Left lobe of liver (tissue), 2 donors: ENCODE measurements around the gene MYO3B. TPM values are rescaled to one million over a fixed set of nuclear protein-coding genes. Genes with fewer than 3 reads are reported as not detected.
"Not testable (repeated sequence)": the region's sequence is repeated elsewhere in the genome, so short reads cannot be mapped to it uniquely, and the experiment has no call there.

Source experiments
- ATAC-seq: fragments of 200-7000 bp; cut with Tn5 transposase; one replicate; pipeline ENCODE4 v1.9.1; 2020; ENCODE audit warnings: mild to moderate bottlenecking, moderate library complexity
- DNase-seq: peaks from one replicate; pipeline ENCODE4 v3.0.0-alpha.2; 2020; ENCODE audit warnings: low spot score
- total RNA-seq: library from RNA; stranded (reverse); gene quantifications from one replicate; pipeline ENCODE4 v1.2.1, GENCODE V29; 2021
- donor health status: DM: no; HTN: no; CAD: no; lungs with moderate emphysema.
- donor health status: DM: no; HTN: yes; CAD: no.

The MYO3B gene
- total RNA-seq, 1 donor from 2014 or later: not detected

DNA sequence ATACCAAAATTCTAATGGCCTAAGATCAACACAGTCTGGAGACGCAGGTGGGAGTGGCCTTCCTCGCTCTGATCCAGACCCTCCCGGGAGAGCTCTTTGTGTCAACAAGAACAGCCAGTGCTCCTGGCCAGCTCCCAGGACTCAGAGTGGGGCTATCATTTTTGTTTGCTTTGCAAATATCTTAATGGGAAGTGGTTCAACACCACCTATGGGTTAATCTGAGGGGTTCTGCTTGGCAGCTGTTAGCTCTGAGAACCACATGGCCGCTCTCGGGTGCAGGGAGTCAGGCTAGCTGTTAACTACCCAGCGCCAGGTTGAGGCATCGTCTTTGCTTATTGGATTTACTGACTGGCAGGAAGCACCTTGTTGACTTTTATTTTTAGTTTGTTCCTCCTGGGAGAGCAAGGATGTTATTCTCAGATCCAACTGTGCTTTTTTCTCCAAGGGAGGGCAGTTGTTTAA is 352.4 kb downstream of the MYO3B start:
- ATAC-seq: peak; percentile 97
- peak; percentile 77 for DNase-seq

DNA sequence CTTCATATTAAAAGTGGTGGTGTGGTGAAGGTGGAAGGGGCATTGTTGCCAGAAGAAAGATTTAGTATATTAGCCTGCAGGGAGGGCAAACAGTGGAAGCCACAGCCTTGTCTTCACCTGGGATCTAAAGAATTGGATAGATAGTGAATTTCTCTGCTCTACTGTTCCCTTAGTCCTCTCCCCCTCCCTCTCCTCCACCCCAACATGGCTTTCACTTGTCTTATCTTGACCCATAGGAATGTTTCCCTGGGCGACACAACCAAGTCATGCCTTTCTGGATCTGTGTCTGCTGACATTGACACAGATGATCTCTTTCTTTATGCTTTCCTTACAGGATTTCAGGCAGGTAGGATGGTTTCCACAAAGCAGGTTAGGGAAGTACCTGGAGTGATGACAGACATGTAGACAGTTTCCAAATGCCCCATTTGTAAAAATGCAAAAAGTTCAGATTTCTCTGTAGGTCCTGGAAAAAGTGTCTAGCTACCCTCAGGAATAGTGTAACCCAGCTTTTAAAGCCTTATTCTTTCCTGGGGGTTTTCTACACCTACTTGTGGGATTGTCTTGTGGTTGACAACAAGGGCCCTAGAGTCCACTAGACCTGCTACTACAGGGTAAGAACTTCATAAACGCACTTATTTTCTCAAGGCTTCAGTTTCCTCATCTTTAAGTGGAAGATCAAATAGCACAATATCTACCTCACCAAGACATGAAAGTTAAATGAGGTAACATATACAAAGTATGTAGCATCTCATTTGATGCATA is 353.0 kb downstream of the MYO3B start:
- no peak for ATAC-seq
- no peak for DNase-seq

DNA sequence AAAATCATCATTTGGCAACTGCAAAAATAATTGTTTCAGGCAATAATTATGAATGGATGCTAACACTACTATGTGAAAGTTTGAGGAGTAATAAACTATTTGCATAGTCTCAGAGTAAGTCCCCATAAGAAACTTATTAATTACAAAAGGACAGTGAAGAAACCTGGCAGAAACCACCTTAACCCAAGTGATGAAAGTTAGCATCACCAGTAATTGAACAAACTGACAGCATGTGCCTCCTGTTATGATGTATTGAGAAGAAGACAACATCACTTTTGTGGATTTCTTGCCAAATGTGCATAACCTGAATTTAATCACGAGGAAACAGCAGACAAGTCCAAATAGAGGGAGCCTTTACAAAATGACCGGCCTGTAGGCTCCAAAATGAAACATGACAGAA is 353.9 kb downstream of the MYO3B start:
- ATAC-seq: no peak
- no peak for DNase-seq

DNA sequence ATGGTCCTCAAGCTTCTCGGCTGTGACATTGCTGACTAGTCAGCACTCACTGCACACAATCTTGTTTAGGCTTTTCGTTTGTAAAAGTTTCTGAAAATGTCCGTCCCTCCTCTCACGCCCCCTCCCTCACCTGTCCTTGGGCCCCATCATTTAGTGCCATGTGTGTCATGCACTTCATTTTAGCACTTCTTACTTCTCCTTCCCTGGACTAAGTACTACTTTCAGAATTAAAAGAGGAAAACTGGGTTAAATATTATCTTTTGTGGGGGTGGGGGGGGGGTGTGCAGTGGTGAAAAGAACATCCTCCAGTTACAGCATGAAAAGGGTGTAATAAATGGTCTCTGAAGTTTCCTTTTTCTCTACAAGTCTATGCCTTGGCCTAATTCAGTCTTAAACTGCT is 355.2 kb downstream of the MYO3B start:
- ATAC-seq: no peak
- no peak for DNase-seq

DNA sequence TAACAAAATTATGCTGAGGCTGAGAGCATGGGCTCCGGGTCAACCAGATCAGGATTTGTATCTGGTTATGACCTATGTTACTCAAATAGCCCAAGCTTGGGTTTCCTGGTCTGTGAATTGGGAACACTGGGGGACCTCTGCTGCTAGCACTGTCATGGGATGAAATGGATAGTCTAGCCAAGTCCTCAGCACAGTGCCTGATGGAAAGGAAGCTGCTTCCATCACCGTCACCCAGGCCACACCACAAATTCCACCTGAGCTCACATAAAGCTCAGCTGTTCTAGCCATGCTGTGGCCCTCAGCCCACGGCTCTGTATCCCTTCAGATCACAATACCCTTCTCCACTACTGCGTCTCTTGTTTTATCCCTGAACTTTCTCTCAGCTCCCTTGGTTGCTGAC is 357.6 kb downstream of the MYO3B start:
- no peak for DNase-seq
- no peak for ATAC-seq

DNA sequence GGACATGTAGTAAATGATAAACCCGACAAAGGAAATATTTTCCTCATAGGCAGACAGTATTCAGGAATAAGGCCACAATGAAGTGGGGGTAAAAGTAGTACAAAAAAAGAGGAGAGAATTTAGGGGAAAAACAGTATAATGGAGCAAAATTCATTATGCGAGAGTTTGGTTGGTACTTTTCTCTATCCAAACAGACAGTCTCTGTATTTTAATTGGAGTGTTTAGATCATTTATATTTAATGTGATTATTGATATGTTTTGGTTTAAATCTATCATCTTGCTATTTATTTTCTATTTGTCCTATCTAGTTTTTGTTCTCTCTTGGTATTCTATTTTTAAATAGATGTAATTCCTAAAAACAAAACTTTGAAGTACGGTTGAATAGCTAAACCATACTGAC is 366.9 kb downstream of the MYO3B start:
- no peak for DNase-seq
- no peak for ATAC-seq

DNA sequence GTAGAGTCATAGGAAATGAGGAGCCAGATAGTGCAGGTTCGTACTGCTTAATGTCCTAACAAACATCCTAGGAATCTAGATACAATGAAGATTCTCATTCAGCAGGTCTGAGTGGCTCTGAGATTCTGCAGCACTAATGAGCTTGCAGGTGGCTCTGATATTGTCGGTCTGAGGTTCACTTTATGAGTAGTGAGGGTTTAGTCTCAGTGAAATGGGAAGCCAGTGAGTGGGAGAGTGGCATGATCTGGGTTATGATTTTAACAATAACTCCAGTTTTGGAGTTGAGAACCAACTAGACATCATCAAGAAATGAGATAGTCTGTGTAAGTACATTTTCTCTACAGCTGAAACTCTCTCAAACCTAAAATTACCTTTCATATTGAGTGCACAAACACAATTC is 370.4 kb downstream of the MYO3B start:
- no peak for ATAC-seq
- DNase-seq: no peak

DNA sequence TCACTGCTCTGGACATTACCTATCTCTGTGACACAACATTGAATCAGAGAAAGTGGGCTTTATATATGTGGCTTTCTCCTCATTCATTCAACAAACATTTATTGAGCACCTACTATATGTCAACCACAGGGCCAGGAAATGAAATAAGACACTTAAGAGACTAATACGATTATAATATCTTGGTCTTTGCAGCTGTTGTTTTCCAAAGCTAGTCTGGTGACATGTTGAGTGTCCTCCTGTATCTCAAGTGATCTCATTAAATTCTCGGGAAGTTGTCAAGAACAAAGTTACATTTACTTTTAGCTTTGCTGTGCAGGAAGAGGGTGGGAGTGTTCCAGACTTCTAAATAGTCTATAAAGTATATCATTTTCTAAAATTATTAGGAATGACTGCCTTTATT is 372.6 kb downstream of the MYO3B start:
- ATAC-seq: no peak

DNA sequence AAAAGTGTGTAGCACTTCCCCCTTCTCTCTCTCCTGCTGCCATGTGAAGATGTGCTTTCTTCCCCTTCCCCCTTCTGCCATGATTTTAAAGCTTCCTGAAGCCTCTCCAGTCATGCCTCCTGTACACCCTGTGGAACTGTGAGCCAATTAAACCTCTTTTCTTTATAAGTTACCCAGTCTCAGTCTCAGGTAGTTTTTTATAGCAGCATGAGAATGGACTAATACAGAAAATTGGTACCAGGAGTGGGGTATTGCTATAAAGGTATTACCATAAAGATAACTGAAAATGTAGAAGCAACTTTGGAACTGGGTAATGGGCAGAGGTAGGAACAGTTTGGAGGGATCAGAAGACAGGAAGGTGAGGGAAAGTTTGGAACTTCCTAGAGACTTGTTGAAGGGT is 374.0 kb downstream of the MYO3B start:
- not testable (repeated sequence) for ATAC-seq, DNase-seq

More for the DNA sequence above, 372.6 kb downstream of the MYO3B start:
- DNase-seq: no peak

DNA sequence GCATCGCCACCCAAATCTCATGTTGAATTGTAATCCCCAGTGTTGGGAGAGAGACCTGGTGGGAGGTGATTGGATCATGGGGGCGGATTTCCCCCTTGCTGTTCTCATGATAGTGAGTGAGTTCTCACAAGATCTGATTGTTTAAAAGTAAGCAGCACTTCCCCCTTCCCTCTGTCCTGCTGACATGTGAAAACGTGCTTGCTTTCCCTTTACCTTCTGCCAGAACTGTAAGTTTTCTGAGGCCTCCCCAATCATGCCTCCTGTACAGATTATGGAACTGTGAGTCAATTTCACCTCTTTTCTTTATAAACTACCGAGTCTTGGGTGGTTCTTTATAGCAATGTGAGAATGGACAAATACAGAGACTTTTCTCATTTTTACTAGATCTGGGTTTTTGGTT is 375.8 kb downstream of the MYO3B start:
- DNase-seq (no peak), ATAC-seq (no peak)

DNA sequence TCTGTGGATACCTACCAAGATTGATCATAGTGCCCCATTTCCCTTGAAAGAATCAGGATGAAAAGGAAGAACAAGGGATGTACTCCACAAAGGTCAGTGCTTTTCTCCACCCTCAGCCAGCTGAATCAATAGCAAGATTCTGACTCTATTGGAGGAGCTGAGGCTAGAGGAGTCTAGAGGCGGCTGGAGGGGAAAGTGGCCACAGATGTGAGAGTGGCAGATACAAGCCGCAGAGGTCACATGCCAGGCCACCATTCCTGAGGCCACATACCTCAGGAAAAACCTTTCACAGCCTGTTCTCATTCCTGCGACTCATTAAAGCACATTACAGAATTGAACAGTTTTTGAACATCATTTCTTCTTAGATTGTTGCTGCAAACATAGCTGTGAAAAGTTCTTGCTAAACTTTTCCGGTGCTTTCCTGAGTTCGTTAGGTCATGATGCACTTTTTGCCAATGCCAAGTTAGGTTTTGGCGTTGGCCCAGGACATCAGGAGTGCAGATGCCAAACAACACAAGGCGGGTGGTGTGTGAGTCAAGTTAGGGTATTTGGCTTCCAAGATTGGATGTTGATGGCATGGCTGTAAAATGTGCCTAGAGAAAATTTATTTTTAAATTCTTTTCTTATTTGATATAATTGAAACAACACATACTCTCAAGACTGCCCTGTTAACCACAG is 376.5 kb downstream of the MYO3B start:
- DNase-seq (peak; percentile 81), ATAC-seq (peak; percentile 85)

DNA sequence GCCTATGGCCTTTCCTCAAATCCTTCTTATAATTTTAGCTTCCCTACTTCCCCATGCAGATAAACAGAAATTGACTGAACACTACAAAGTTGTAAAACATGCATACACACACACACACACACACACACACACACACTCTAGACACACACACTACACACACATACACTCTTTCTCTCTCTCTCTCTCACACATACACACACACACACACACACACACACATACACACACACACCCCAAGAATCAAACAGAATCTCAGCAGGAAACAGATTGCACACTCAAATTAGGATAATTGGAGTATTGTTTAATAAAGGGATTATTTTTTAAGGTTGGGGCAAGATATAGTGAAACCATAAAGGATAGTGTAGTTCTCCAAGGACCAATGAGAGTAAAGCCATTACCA is 385.0 kb downstream of the MYO3B start:
- ATAC-seq (no peak), DNase-seq (no peak)

DNA sequence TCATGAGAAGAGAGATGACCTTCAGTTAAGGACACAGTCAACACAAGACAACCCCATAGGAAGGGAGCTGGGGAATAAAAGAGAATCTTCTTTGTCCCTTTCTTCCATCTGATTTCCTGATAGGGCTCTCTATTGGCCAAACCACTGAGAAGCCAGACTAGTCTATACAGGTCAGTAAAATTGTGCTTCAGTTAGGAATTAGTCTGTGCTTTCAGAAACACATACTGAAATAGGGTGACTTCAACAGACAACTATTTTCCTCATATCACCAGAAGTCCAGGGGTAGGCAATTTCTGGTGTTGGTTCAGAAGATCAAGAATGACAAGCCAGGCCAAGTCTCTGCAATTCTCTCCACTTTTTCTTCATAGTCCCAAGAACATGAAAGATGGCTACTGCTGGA is 385.5 kb downstream of the MYO3B start:
- ATAC-seq (no peak), DNase-seq (no peak)

DNA sequence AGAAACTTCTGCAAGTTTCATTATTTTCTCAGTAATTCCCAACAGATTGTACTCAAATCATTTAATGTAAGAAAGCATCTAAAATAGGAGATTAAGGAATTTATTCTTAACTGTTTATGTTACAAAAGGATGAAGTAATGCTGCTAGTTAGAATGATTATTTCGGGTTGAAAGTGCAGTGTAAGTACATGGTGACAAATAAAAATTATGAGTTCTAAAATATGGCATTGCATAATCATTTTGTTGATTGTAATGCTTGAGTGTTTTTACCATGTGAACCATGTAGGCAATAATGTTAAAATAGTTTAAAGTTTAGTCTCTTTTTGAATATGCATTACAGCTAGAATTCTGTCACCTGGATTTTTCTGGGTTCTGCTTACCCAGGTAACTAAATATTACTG is 388.2 kb downstream of the MYO3B start:
- ATAC-seq (no peak), DNase-seq (no peak)

DNA sequence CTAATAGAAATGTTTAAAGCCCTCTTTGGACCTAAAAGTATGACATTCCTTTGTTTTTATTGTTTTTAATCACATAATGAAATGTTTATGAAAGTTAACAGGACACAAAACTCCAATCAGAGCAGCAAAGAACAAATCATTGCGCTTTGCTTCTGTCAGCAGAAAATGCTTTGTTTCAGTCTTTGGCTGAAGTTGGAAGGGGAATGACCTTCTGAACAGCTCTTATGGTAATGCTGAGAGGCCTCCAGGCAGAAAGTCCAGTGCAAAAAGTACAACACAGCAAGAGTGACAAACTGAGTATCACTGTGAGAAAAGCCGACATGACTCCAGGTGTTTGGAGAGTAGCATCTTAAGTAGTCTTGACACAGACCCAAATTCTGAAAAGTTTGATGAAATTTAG is 389.5 kb downstream of the MYO3B start:
- DNase-seq: no peak
- ATAC-seq: peak; percentile 83

DNA sequence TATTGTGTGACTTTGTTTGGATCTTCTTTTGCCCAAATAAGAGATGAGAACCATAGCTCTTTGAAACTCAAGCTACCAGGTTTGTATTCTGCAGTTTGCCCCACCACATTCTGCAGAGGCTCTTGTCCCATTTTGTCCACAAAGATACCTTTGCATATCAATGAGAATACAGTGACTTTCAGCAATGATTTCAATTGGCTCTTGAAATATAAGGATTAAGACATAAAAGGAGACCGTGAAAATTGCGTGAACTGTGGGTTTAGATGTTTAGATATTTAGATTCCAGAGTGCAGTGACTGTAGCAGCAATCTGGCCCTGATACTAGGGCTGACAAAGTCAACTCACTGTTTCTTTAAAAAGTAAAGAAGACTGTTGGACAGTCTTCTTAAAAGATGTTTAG is 390.6 kb downstream of the MYO3B start:
- no peak for ATAC-seq
- no peak for DNase-seq

DNA sequence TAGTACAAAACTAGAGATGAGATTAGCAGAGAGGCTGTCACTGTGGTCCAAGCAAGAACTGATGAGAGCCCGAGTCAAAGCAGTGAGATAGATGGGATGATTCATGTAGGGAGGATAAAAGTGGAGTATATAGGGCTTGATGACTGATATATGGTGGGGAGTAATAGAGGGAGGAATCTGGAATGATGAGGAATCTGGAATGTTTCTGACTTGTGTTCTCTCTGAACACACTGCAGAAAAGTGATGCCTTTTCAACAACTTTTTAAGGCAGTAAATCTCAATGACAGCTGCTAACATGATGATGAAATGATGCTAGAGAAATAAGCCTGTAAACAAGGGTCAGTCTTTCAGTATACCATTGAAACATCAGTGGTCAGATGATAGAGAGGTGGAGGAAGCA is 393.7 kb downstream of the MYO3B start:
- no peak for ATAC-seq

DNA sequence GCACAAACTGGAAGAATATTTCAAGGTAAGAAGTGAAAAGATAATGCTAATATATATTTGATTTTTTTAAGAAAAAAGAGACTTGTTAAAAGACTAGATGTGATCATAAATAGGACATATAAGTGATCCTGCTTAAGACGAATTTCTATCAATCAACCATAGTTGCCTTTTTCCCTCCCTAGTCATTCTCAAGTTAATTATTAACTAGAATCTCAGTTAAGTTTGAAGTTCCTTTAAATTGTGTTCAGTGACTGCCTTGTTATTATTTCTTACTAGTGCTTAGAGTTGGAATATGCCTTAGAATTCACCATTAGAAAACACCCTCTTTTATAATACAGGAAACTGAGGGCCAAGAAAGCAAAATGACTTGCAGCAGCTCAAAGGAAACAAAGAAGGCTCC is 395.7 kb downstream of the MYO3B start:
- no peak for DNase-seq
- ATAC-seq: peak; percentile 40

More for the DNA sequence above, 393.7 kb downstream of the MYO3B start:
- no peak for DNase-seq

DNA sequence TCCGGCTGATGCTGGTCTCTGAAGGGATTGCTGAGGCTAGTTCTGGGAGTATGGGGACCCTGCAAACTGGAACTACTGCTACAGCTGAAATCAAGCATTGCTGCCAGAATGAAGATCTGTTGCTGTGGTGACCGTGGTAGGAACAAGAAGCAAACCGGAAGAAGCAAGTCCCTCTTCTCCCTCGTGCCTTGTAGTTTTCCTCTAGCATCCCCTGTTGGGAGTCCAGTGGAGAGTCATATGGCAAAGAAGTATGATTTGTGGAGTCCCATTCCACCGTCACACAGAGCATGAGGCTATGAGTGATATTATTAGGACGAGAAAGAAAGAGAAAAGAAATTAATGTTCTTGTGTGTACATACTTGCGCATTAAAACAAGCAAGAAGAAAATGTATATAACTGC is 398.3 kb downstream of the MYO3B start:
- DNase-seq (no peak), ATAC-seq (no peak)

DNA sequence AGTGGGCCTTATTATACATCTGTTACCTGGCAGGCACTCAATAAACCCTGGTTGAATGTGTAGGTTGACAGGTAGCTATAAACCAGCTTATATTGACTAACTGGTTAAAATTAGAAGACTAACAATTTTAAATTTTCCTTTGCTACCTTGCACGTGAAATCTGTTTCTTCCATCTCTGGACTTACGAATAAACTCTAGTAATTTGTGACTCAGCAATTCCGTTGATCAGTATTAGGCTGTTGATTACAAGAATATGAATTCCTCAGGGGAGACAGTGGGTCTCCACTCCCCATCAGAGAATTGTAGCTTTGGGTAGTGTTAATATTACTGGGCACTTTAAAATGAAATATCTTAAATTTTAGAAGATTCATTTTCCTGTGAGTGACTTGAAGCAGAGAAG is 399.4 kb downstream of the MYO3B start:
- DNase-seq (no peak), ATAC-seq (no peak)

DNA sequence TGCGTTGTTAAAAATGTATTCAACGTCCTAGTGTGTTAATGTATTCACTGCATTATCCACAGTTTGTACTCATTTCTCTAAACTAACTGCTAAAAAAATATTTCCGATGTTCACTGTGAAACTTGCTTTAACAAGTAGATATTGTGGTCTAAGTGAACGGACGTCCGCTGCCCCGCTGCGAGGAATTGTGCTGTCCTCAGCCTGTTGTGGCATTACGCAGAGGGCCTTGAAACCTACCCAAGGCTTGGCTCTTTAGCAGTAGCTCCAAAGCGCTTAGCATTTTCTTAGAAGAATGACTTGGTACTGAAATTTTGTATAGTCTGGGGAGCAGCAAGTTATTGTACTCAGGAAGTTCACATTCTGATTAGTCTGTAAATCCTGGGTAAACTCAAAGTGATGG is 400.7 kb downstream of the MYO3B start:
- no peak for ATAC-seq
- DNase-seq: no peak

DNA sequence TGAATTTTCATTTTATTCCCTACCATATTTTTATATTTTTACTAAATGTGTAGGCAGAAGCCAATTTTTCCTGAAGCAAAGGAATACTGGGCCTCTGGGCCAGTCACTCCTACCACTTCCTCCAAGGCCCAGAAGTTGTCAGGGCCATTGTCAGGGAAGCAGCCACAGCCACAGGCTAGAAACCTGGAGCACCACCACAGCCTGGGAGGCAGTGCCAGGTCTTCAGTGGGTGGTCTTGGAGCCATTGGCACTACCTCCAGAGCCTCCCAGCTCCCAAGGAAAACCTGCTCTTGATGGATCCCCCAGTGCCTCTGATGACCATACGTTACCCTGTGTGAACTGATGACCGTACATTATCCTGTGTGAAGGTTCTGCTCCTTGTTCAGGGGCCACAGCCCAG is 401.6 kb downstream of the MYO3B start:
- no peak for DNase-seq
- no peak for ATAC-seq

DNA sequence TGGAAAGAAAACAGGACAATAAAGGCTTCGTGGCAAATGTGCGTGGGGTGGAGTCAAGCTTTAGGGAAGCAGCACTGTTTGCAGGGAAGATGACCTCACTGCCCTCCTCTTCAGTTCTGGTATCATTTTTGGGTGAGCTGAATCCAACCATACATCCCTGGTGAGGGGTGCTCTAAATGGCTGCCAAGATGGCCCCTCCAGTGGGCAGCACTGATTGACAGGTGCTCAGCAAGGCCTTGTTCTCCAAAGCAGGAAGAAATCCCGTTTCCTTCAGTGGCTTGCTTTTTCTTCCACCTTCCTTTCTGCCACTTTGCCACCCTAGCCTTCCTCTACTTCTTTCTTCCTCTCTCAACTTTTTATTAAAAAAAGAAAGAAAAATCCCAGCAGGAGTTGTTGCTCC is 404.4 kb downstream of the MYO3B start:
- DNase-seq (no peak), ATAC-seq (no peak)
